Coronary artery (tissue), 2 donors: ENCODE data around the gene AP3M1.

Experiments used
- DNase-seq: peaks from one replicate; pipeline ENCODE4 v3.0.0-alpha.2; 2017; ENCODE audit warnings: low spot score
- H3K27ac ChIP-seq, 2 donors: fragments of 200-600 bp; sonication (generic); one replicate each; pipeline ENCODE4 v1.5.1; 2016 to 2019
- H3K4me3 ChIP-seq: fragments of 200-600 bp; sonication (generic); 2 replicates; pipeline ENCODE4 v1.5.1; 2016; ENCODE audit warnings: mild to moderate bottlenecking, moderate library complexity
- TF ChIP-seq, protein P1 (sequence below): fragments of 200-600 bp; sonication (generic); IDR thresholded peaks from one replicate; pipeline ENCODE4 v1.5.1; 2019; ENCODE audit warnings: antibody characterized with exemption

Gene AP3M1

DNA sequence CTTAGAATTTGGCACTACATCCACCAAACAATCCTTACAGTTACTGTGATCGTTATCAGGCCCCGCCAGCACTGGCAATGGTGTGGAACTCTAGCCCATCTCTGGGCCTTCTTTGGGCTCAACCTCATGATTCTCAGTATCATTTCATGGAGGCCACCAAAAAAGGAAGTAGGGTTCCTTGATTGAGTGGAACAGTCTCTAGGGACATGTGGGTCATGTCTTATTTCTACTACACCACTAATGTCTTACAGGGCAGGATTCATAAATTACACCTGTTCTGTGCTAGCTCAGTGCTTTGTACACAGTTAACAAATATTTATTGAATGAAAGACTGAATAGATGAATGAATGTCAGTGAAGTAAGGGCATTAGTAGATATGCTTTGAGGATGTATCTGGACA, 53.9 kb downstream of the AP3M1 start:
- TF ChIP-seq, protein P1, sequence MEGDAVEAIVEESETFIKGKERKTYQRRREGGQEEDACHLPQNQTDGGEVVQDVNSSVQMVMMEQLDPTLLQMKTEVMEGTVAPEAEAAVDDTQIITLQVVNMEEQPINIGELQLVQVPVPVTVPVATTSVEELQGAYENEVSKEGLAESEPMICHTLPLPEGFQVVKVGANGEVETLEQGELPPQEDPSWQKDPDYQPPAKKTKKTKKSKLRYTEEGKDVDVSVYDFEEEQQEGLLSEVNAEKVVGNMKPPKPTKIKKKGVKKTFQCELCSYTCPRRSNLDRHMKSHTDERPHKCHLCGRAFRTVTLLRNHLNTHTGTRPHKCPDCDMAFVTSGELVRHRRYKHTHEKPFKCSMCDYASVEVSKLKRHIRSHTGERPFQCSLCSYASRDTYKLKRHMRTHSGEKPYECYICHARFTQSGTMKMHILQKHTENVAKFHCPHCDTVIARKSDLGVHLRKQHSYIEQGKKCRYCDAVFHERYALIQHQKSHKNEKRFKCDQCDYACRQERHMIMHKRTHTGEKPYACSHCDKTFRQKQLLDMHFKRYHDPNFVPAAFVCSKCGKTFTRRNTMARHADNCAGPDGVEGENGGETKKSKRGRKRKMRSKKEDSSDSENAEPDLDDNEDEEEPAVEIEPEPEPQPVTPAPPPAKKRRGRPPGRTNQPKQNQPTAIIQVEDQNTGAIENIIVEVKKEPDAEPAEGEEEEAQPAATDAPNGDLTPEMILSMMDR, result no peak
- Histone ChIP-seq H3K27ac (no peak overlapping the region), H3K4me3 (no peak overlapping the region)
- DNase-seq, result no peak

DNA sequence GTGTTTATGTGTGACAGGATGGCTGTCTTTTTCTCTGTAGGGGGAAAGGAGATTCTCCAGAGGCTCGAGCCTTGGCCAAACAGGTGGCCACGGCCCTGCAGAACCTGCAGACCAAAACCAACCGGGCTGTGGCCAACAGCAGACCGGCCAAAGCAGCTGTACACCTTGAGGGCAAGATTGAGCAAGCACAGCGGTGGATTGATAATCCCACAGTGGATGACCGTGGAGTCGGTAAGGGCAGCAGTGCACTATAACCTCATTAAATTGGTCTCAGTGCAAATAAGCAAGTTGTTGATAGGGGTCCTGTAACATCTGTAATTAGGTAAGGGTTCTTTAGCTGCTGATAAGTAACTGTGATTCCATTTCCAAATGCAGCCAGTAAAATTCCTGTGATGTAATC, 56.4 kb downstream of the AP3M1 start:
- TF ChIP-seq, protein P1, result no peak
- H3K27ac ChIP-seq, result no peak overlapping the region
- no peak for DNase-seq
- no peak overlapping the region for H3K4me3 ChIP-seq

DNA sequence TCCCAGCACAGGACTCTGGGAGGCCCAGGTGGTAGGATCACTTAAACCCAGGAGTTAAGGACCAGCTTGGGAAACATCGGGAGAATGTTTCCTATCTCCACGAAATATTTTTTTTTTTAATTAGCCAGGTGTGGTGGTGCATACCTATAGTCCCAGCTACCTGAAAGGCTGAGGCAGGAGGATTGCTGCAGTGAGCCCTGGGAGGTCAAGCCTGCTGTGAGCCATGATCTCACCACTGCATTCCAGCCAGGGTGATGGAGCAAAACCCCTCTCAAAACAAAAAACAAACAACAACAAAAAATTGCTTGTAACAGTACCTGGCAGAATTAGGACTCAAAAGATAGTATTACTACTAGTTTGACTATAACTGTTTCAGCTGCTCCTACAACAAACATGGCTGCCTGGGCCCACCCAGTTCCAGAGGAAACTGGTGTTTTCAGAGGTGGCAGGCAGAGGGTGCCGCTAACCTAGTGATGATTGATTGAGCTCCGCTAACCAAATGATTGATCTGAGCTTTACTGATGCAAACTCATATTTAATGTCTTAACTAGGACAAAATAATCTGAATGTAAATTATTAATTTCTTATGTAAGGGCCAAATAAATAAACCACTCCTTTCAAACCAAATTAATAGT, 57.0 kb downstream of the AP3M1 start:
- Histone ChIP-seq H3K4me3 (no peak overlapping the region), H3K27ac (no peak overlapping the region)
- DNase-seq, result no peak
- TF ChIP-seq, protein P1, result no peak

DNA sequence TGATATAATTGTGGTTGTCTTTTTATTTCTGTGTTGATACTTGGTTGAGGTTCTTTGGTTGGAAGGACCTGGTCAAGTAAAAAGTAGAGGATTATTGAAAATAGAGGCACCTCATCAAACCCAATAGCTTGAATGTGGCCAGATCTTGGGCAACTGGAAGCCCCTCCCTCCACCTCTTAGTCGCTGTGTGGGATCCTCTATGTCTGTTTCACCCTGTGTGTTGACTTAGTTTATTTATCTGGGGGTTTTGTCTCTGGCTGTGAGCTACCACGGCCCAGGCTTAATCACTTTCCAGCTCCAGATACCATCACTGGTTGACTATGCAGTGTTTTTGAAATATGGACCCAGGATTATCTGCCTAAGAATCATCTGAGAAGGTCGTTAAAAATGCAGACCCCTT, 58.3 kb downstream of the AP3M1 start:
- no peak overlapping the region for H3K27ac ChIP-seq
- TF ChIP-seq, protein P1, result no peak

DNA sequence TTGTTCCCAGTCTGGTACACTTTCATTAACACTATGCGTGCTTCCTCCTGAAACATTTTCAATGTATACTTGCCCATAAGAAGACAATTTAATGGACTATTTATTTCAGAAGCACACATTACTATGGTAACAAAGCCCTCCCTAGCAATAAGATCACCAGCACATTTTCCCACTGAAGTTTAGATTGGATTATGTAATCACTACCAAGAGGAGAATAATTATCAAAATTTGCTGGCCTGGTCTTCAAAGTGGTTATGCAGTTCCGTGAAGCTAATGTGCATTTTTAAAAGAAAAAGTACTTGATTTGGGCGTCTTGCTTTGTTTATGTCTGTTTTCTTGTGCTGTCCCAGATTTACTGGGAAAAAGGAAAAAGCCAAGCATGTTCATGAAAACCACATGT, 61.9 kb downstream of the AP3M1 start:
- DNase-seq, result no peak
- H3K27ac ChIP-seq, result no peak overlapping the region
- TF ChIP-seq, protein P1, result no peak
- H3K4me3 ChIP-seq, result no peak overlapping the region

More for the DNA sequence above, 58.3 kb downstream of the AP3M1 start:
- H3K4me3 ChIP-seq, result no peak overlapping the region
- no peak for DNase-seq

DNA sequence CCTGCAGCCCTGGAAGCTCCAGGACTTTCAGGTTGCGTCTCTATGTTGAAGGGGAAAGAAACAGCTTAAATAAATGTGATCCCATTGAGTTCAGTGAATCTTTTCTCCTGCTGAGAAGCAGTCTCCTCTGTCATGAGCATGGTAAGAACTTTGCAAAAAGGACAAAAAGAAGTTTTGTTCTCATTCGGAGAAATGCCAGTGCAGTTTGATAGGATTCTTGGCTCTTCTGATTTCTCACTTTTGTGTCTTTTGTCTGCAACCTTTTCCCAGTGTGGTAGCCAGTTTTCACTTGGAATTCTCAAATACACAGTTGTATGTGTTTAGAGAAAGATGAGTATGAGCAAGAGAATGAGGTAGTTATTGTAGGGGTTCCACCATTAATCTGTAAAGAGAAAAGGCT, 64.3 kb downstream of the AP3M1 start:
- no peak overlapping the region for H3K27ac ChIP-seq

DNA sequence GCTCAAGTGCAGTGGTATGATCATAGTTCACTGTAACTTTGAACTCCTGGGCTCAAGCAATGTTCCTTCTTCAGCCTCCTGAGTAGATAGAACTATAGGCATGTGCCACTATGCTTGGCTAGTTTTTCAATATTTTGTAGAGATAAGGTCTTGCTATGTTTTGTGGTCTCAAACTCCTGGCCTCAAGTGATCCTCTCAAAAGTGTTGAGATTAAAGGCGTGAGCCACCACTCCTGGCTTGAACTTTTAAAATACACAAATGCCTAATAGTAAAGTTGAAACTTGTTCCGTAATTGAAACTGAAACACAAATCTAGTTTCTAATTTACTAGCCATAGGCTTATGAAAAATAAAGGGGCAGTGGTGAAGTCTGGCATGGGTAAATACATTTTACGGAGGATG, 65.7 kb downstream of the AP3M1 start:
- H3K27ac ChIP-seq, result no peak overlapping the region
- TF ChIP-seq, protein P1, result no peak
- no peak for DNase-seq
- no peak overlapping the region for H3K4me3 ChIP-seq

More for the DNA sequence above, 64.3 kb downstream of the AP3M1 start:
- TF ChIP-seq, protein P1, result no peak
- H3K4me3 ChIP-seq, result no peak overlapping the region
- DNase-seq, result no peak
